K562 (cell line): Measurements from ENCODE around the gene ABHD16A. TPM values are rescaled to one million over a fixed set of nuclear protein-coding genes. Genes with fewer than 3 reads are reported as not detected.
A peak's percentile ranks its signal among the peaks of the same experiment; 100 is the strongest.

Experiments
- CBX3 ChIP-seq, 2 experiments: IDR thresholded peaks; 1 replicate in 1 of 2; 2 replicates in 1 of 2; pipeline ENCODE4 v1.6.1; 2012; ENCODE audit warnings: inconsistent platforms in 2 of 2, low read length in 2 of 2, borderline replicate concordance in 1 of 2, control low read depth in 1 of 2
- CREB3 ChIP-seq: fragments of 450-650 bp; conservative IDR thresholded peaks from 2 replicates; pipeline ENCODE4 v1.6.1; 2016; ENCODE audit warnings: missing genetic modification characterization, low read depth, mild to moderate bottlenecking, missing compliant biosample characterization, moderate library complexity
- HMGXB4 ChIP-seq: sonication (generic); formaldehyde crosslinking; IDR thresholded peaks from 2 replicates; pipeline ENCODE4 v1.8.1; 2023; ENCODE audit warnings: mild to moderate bottlenecking, missing genetic modification reagents
- PRDM10 ChIP-seq: fragments of 450-650 bp; IDR thresholded peaks from 2 replicates; pipeline ENCODE4 v1.6.1; 2018; ENCODE audit not compliant: partially characterized antibody
- ZNF318 ChIP-seq, 2 experiments: fragments of 450-650 bp; IDR thresholded peaks; 2 replicates each; pipeline ENCODE4 v1.6.1; 2016; ENCODE audit warnings: mild to moderate bottlenecking in 2 of 2, borderline replicate concordance in 1 of 2, low read depth in 1 of 2, moderate library complexity in 1 of 2
- polyA plus RNA-seq, 8 experiments: library from polyadenylated mRNA; depleted of rRNA in 4 of 8; stranded (reverse) in 5 of 8; unstranded in 3 of 8; fragments of >200 nt; fragmentation: Nextera tagmentation in 2 of 8; fragmentation: Illumina TruSeq in 1 of 8; extraction: Ambion mirVana in 2 of 8; extraction: Trizol in 1 of 8; gene quantifications; 2 replicates each; pipeline versions ENCODE4 v1.2.1 to v1.2.3, GENCODE V29; 2011 to 2014; ENCODE audit warnings: inconsistent platforms in 1 of 8, missing spikeins in 1 of 8
- total RNA-seq, 7 experiments: library from RNA; depleted of rRNA in 6 of 7; stranded (reverse); fragments of >200 nt in 6 of 7; fragmentation: Illumina TruSeq in 2 of 7; extraction: Trizol in 2 of 7; gene quantifications; 2 replicates each; pipeline versions ENCODE4 v1.2.1 to v1.2.3, GENCODE V29; 2011 to 2021; ENCODE audit warnings: low replicate concordance in 1 of 7

The ABHD16A gene
- total and polyA plus RNA-seq, 9 of the 15 experiments (the other 6 are each of a cell fraction or from before 2014, with no cell fraction given): 25.8 to 120 (median 81.6) TPM

- TF ChIP-seq PRDM10 (no peak), ZNF318 (IDR thresholded peaks at IDR 0.05; ENCODE audit: borderline replicate concordance in 1 of 2, low read depth in 1 of 2) (peak in 1 of 2 experiments; percentile 39; a peak in 1 of 4 replicates), CBX3 (IDR thresholded peaks at IDR 0.05; ENCODE audit: borderline replicate concordance in 1 of 2, low read length in 2 of 2) (no peak), HMGXB4 (CRISPR knock-in tag) (no peak), CREB3 (no peak)
Measured at GRCh38 chr6:31663961-31664789, 38.9 kb downstream of the ABHD16A start (continued).
